ENCODE data around the gene R3HDM2.

DNA sequence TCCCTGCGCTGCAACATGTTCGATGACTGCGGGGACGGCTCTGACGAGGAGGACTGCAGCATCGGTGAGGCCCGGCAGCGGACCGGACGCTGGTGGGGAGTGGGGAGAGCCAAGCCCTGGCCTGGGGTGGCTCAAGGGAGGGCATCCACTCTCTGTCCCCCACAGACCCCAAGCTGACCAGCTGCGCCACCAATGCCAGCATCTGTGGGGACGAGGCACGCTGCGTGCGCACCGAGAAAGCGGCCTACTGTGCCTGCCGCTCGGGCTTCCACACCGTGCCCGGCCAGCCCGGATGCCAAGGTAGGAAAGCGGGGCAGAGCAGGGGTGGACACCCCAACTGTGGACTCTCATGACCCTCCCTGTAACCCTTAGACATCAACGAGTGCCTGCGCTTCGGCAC is 225.7 kb downstream of the R3HDM2 start:
- no peak for TF ChIP-seq ZNF274 (IDR thresholded peaks at IDR 0.05; ENCODE audit: low read depth, low read length)
- no peak for TF ChIP-seq SUZ12 (IDR thresholded peaks at IDR 0.05; ENCODE audit: extremely low read depth, insufficient read depth, insufficient read length)
- TF ChIP-seq YY1 (IDR thresholded peaks at IDR 0.05; ENCODE audit: insufficient read depth, insufficient read length) = no peak
